Liver (tissue), 9 donors: Measurements from ENCODE around the gene ZNF436. TPM values are rescaled to one million over a fixed set of nuclear protein-coding genes. Genes with fewer than 3 reads are reported as not detected.
A peak's percentile ranks its signal among the peaks of the same experiment; 100 is the strongest.

Experiments
- DNase-seq: peaks from one replicate; pipeline ENCODE4 v3.0.0-alpha.2; 2017; ENCODE audit warnings: low spot score
- H3K27ac ChIP-seq, 2 donors: one replicate each; pipeline ENCODE4 v1.7.0; 2013; ENCODE audit warnings: inconsistent platforms in 2 of 2, low read length in 2 of 2, control low read depth in 1 of 2, low read depth in 1 of 2, mild to moderate bottlenecking in 1 of 2
- H3K27me3 ChIP-seq, 4 donors: one replicate each; pipeline versions ENCODE4 v1.6.1 to v1.7.0; 2013; ENCODE audit warnings: low read length in 3 of 4, inconsistent platforms in 1 of 4, mild to moderate bottlenecking in 1 of 4, moderate library complexity in 1 of 4; ENCODE audit not compliant: control insufficient read depth in 4 of 4, insufficient read depth in 4 of 4
- H3K36me3 ChIP-seq, 4 donors: one replicate each; pipeline versions ENCODE4 v1.6.1 to v1.7.0; 2013; ENCODE audit warnings: low read length in 3 of 4, mild to moderate bottlenecking in 3 of 4, low read depth in 1 of 4, moderate library complexity in 1 of 4; ENCODE audit not compliant: control insufficient read depth in 4 of 4, insufficient read depth in 3 of 4
- H3K4me1 ChIP-seq, 4 donors: one replicate each; pipeline versions ENCODE4 v1.6.1 to v1.7.0; 2013; ENCODE audit warnings: low read length in 3 of 4, mild to moderate bottlenecking in 3 of 4, moderate library complexity in 1 of 4; ENCODE audit not compliant: control insufficient read depth in 4 of 4, insufficient read depth in 4 of 4
- H3K4me3 ChIP-seq, 3 donors: one replicate each; pipeline versions ENCODE4 v1.6.1 to v1.7.0; 2013; ENCODE audit warnings: low read length in 3 of 3, control low read depth in 1 of 3, low read depth in 1 of 3, mild to moderate bottlenecking in 1 of 3
- H3K9ac ChIP-seq, 2 donors: one replicate each; pipeline ENCODE4 v1.7.0; 2013; ENCODE audit warnings: low read length in 2 of 2, mild to moderate bottlenecking in 2 of 2, moderate library complexity in 2 of 2, control low read depth in 1 of 2, low read depth in 1 of 2
- H3K9me3 ChIP-seq, 4 donors: one replicate each; pipeline versions ENCODE4 v1.6.1 to v1.7.0; 2013; ENCODE audit warnings: low read length in 3 of 4; ENCODE audit not compliant: control insufficient read depth in 4 of 4
- ATF3 ChIP-seq: IDR thresholded peaks from 2 replicates; pipeline ENCODE4 v1.6.1; 2016; ENCODE audit warnings: antibody characterized with exemption
- CTCF ChIP-seq: fragments of 150-350 bp; IDR thresholded peaks from 2 replicates; pipeline ENCODE4 v1.5.1; 2017; ENCODE audit warnings: improper control_type of control experiment, low read depth, low read length; ENCODE audit not compliant: missing input control
- EGR1 ChIP-seq, 2 donors: IDR thresholded peaks; 2 replicates each; pipeline ENCODE4 v1.6.1; 2016 to 2018; ENCODE audit warnings: antibody characterized with exemption in 2 of 2, low read depth in 2 of 2
- FOXA1 ChIP-seq: IDR thresholded peaks from 2 replicates; pipeline ENCODE4 v1.6.1; 2016; ENCODE audit warnings: antibody characterized with exemption
- GABPA ChIP-seq, 2 donors: IDR thresholded peaks in 1 of 2; conservative IDR thresholded peaks in 1 of 2; 2 replicates each; pipeline ENCODE4 v1.6.1; 2016; ENCODE audit warnings: antibody characterized with exemption in 2 of 2, mild to moderate bottlenecking in 1 of 2, moderate library complexity in 1 of 2
- HNF4A ChIP-seq, 2 donors: conservative IDR thresholded peaks; 2 replicates each; pipeline ENCODE4 v1.6.1; 2016; ENCODE audit warnings: antibody characterized with exemption in 2 of 2, mild to moderate bottlenecking in 2 of 2
- HNF4G ChIP-seq: IDR thresholded peaks from 2 replicates; pipeline ENCODE4 v1.6.1; 2016; ENCODE audit warnings: antibody characterized with exemption
- JUND ChIP-seq, 2 donors: IDR thresholded peaks; 2 replicates each; pipeline ENCODE4 v1.6.1; 2016; ENCODE audit warnings: antibody characterized with exemption in 2 of 2
- MAX ChIP-seq: IDR thresholded peaks from 2 replicates; pipeline ENCODE4 v1.6.1; 2016; ENCODE audit warnings: antibody characterized with exemption
- RAD21 ChIP-seq, 2 donors: IDR thresholded peaks; 2 replicates each; pipeline ENCODE4 v1.6.1; 2016; ENCODE audit warnings: antibody characterized with exemption in 2 of 2, mild to moderate bottlenecking in 2 of 2
- REST ChIP-seq: IDR thresholded peaks from 2 replicates; pipeline ENCODE4 v1.6.1; 2016; ENCODE audit warnings: antibody characterized with exemption, mild to moderate bottlenecking
- RXRA ChIP-seq, 2 donors: IDR thresholded peaks; 2 replicates each; pipeline ENCODE4 v1.6.1; 2017 to 2018; ENCODE audit warnings: antibody characterized with exemption in 2 of 2, mild to moderate bottlenecking in 1 of 2
- SP1 ChIP-seq: IDR thresholded peaks from 2 replicates; pipeline ENCODE4 v1.6.1; 2018; ENCODE audit warnings: antibody characterized with exemption, mild to moderate bottlenecking
- TAF1 ChIP-seq: conservative IDR thresholded peaks from 2 replicates; pipeline ENCODE4 v1.6.1; 2016; ENCODE audit warnings: antibody characterized with exemption, mild to moderate bottlenecking
- YY1 ChIP-seq: IDR thresholded peaks from 2 replicates; pipeline ENCODE4 v1.6.1; 2016; ENCODE audit warnings: antibody characterized with exemption, mild to moderate bottlenecking
- ZBTB33 ChIP-seq: IDR thresholded peaks from 2 replicates; pipeline ENCODE4 v1.6.1; 2016; ENCODE audit warnings: antibody characterized with exemption
- WGBS: extraction: QIAGEN DNeasy Blood & Tissue Kit; methylation state at CpG from one replicate; pipeline ENCODE4 v1.1.7; 2013; 5-methylcytosine and 5-hydroxymethylcytosine counted together
- polyA plus RNA-seq, 2 donors: library from polyadenylated mRNA; stranded (reverse) in 1 of 2; unstranded in 1 of 2; fragments of 200-250 nt in 1 of 2; fragments of >200 nt in 1 of 2; fragmentation: Nextera tagmentation in 1 of 2; extraction: Ambion mirVana in 1 of 2; gene quantifications; one replicate each; pipeline versions ENCODE4 v1.2.1 to v1.2.3, GENCODE V29; 2013 to 2015
- total RNA-seq, 2 donors: library from RNA; depleted of rRNA; stranded (reverse); fragments of >200 nt; gene quantifications; one replicate each; pipeline ENCODE4 v1.2.3, GENCODE V29; 2014
- donor health status: healthy.
- donor health status: healthy.
- donor health status: healthy.
- donor health status: healthy.
- donor health status: healthy.

ZNF436 gene
- total and polyA plus RNA-seq, 4 donors = 1.3 to 8.0 (median 3.7) TPM

- TF ChIP-seq HNF4A (conservative IDR thresholded peaks at IDR 0.05) (no peak), JUND (IDR thresholded peaks at IDR 0.05) (no peak), SP1 (no peak), TAF1 (no peak)
Observed at GRCh38 chr1:23395849-23396248, 26.2 kb upstream of the ZNF436 start (continued).

- H3K36me3 ChIP-seq = peaks cover 0 to 43% (median 19%) of the 10 kb centered on the region in 4 donors
- H3K9me3 ChIP-seq = no peaks in the 10 kb centered on the region
- WGBS = 74% methylated on average over 8 of the region's 8 CpGs
- DNase-seq = no peak
- peaks cover 0 to 7% (median 2%) of the 10 kb centered on the region in 4 donors for H3K4me1 ChIP-seq
- no peak for TF ChIP-seq HNF4G
- no peak for TF ChIP-seq EGR1 (IDR thresholded peaks at IDR 0.05; ENCODE audit: low read depth in 2 of 2)
- no peak for TF ChIP-seq ATF3
- TF ChIP-seq RAD21 (IDR thresholded peaks at IDR 0.05) = no peak
- TF ChIP-seq ZBTB33 = no peak
- no peak for TF ChIP-seq FOXA1
- no peak for TF ChIP-seq YY1
- TF ChIP-seq GABPA (IDR thresholded peaks at IDR 0.05 in 1 of 2, conservative IDR thresholded peaks at IDR 0.05 in 1 of 2) = no peak
- no peak for TF ChIP-seq CTCF
- no peak for TF ChIP-seq MAX
- no peak overlapping the region for H3K9ac ChIP-seq
- peak overlapping the region; percentile 37 to 51 for H3K27ac ChIP-seq
- no peaks in the 10 kb centered on the region for H3K27me3 ChIP-seq
- H3K4me3 ChIP-seq = no peak overlapping the region
Observed at GRCh38 chr1:23395154-23395724, 25.6 kb upstream of the ZNF436 start.

GRCh38 chr1:23394684-23395083 is 25.0 kb upstream of the ZNF436 start:
- Histone ChIP-seq H3K4me3 (no peak overlapping the region), H3K36me3 (peaks cover 0 to 39% (median 19%) of the 10 kb centered on the region in 4 donors), H3K27me3 (no peaks in the 10 kb centered on the region), H3K4me1 (peaks cover 0 to 7% (median 2%) of the 10 kb centered on the region in 4 donors), H3K9me3 (no peaks in the 10 kb centered on the region), H3K9ac (no peak overlapping the region), H3K27ac (peak overlapping the region; percentile 37 to 51)
- TF ChIP-seq RAD21 (IDR thresholded peaks at IDR 0.05) (peak; percentile 26 to 35), RXRA (IDR thresholded peaks at IDR 0.05) (peak; percentile 38 to 64), ZBTB33 (no peak), SP1 (peak; percentile 64), REST (no peak), TAF1 (no peak), GABPA (IDR thresholded peaks at IDR 0.05 in 1 of 2, conservative IDR thresholded peaks at IDR 0.05 in 1 of 2) (peak in 1 of 2 donors; percentile 70), JUND (IDR thresholded peaks at IDR 0.05) (no peak), YY1 (no peak), MAX (no peak), ATF3 (no peak), EGR1 (IDR thresholded peaks at IDR 0.05; ENCODE audit: low read depth in 2 of 2) (peak in 1 of 2 donors; percentile 8), FOXA1 (peak; percentile 8), HNF4A (conservative IDR thresholded peaks at IDR 0.05) (peak; percentile 57 to 65)
- 40% methylated on average over 7 of the region's 7 CpGs for WGBS
- no peak for DNase-seq
